Measurements from ENCODE around the gene EIF2B2. TPM values are rescaled to one million over a fixed set of nuclear protein-coding genes. Genes with fewer than 3 reads are reported as not detected.

EIF2B2 gene
- total and polyA plus RNA-seq, 10 of the 15 experiments (the other 5 are each of a cell fraction or from before 2014, with no cell fraction given) = 17.4 to 168 (median 65.5) TPM

DNA sequence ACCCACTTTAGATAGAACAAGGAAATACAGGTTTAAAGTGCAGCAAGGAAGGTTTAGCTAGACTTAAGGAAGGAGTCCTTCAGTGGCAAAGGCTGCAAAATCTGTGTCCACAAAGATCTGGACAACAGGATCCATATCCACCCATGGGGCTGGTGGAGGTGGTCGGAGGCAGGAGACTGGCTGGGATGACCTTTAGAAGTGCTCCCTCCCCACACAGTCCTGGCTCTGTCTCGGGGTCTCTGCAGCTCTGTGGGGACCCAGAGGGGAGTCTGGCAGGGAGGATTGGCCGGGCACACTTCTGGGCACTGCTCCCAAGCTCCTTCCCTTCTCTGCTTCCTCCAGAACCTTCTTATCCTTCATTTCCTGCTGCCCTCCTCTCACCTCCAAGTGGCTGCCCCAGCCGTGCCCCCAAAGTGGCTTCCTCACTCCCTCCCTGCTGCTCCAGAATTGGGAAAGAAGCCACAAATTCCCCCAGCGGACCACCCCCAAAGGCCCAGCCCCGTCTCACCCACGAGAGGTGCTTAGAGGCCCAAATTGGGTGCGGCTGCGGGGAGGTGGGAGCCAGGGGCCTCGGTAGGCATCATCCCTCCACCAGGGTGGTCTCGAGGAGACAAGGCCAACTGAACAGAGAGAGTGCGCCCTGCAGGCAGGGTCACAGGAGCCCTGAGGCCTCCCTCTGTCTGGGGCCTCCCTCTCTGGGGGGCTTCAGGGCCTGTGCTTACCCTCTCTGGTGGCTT, 25.4 kb upstream of the EIF2B2 start:
- POLR2A ChIA-PET = no interaction called here
- intact Hi-C loops (cut with micrococcal nuclease; ENCODE audit: unreplicated experiment) = no loop called here

DNA sequence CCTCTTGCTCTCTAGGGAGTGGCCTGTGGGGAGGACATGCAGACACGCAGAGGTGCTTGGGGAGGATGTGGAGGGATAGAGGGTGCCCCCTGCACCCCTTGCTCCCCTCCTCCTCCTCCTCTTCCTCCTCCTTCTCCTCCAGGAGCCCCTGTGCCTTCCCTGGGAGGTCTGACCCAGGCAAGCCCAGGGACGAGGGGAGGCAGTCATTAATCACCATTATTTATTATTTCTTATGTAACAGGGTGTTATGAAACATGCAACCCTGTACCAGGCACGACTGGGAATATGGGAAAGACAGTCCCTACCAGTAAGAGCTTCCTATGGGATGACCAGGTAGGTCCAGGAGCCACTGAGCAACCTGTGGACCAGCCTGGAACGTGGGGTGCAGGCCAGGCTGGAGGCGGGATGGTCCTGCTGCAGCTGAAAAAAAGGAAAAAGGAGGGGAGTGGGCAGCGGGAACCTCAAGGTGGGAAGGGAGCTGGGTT, 24.8 kb upstream of the EIF2B2 start:
- Histone ChIP-seq H3K36me3 (ENCODE audit: control insufficient read depth in 2 of 2, insufficient read depth in 2 of 2, low read length in 1 of 2) (no peaks in the 10 kb centered on the region), H3K4me2 (ENCODE audit: control insufficient read depth, insufficient read depth) (no peak overlapping the region), H4K20me1 (ENCODE audit: control insufficient read depth, insufficient read depth) (no peaks in the 10 kb centered on the region), H3K4me1 (ENCODE audit: control insufficient read depth, insufficient read depth, low read length) (peaks cover 5% of the 10 kb centered on the region; the same call in 1 of the 2 replicates), H3K9ac (ENCODE audit: control insufficient read depth, insufficient read depth, low read length) (no peak overlapping the region), H3K4me3 (no peak overlapping the region), H2AFZ (ENCODE audit: control insufficient read depth, low read depth, low read length) (no peak overlapping the region), H3K79me2 (ENCODE audit: control insufficient read depth, insufficient read depth, low read length) (no peaks in the 10 kb centered on the region), H3K27ac (ENCODE audit: control insufficient read depth, insufficient read depth) (no peak overlapping the region), H3K9me3 (replicated peaks; ENCODE audit: control insufficient read depth, insufficient read depth, low read length) (no peaks in the 10 kb centered on the region), H3K27me3 (replicated peaks in 1 of 2; ENCODE audit: control insufficient read depth in 2 of 2, insufficient read depth in 2 of 2, low read length in 1 of 2) (no peaks in the 10 kb centered on the region; a peak in 1 of 4 replicates)
- no TSS peak for BruUV-seq (replicated peaks)
- intact Hi-C loops (cut with micrococcal nuclease; ENCODE audit: unreplicated experiment) = no loop called here
- SMC1A ChIA-PET (ENCODE audit: uncharacterized antibody, unreplicated experiment) = no interaction called here
- DNase-seq (ENCODE audit: low read depth, low spot score) (no peak), FAIRE-seq (no peak), ATAC-seq (no peak)
- RAD21 ChIA-PET (ENCODE audit: unreplicated experiment) = no interaction called here
- CTCF ChIA-PET = no interaction called here
- in situ Hi-C loops (cut with MboI) = no loop called here
- WGBS (ENCODE audit: insufficient coverage, insufficient replicate concordance, low lambda C conversion rate, missing lambda C conversion rate) = 17% methylated on average over 6 of the region's 6 CpGs
- POLR2A ChIA-PET = interaction anchor here (0.6 kb wide), 1 partner anchor 146 kb away, joined by 3 read pairs; no protein-coding TSS in a partner anchor
- TF ChIP-seq MYB (IDR thresholded peaks at IDR 0.05; ENCODE audit: borderline replicate concordance, low read depth, low read length) = no peak
- TF ChIP-seq CHD4 (IDR thresholded peaks at IDR 0.05) = no peak
- TF ChIP-seq ASH2L (IDR thresholded peaks at IDR 0.05; ENCODE audit: borderline replicate concordance, low read depth) = no peak
- no peak for TF ChIP-seq SIX5 (IDR thresholded peaks at IDR 0.05; ENCODE audit: low read depth, low read length, severe bottlenecking)
- no peak for TF ChIP-seq CBFB (IDR thresholded peaks at IDR 0.05; ENCODE audit: low read depth)
- no peak for TF ChIP-seq NFXL1 (IDR thresholded peaks at IDR 0.05; ENCODE audit: borderline replicate concordance)
- no peak for TF ChIP-seq ATF3 (IDR thresholded peaks at IDR 0.05; ENCODE audit: borderline replicate concordance, extremely low read depth, low read depth, low read length)
- TF ChIP-seq RELB (IDR thresholded peaks at IDR 0.05; ENCODE audit: low read depth) = no peak
- no peak for TF ChIP-seq SMC3 (IDR thresholded peaks at IDR 0.05; ENCODE audit: borderline replicate concordance, low read length)
- no peak for TF ChIP-seq BHLHE40 (IDR thresholded peaks at IDR 0.05; ENCODE audit: borderline replicate concordance in 1 of 2, low read depth in 2 of 2, low read length in 1 of 2)
- no peak for TF ChIP-seq POU2F2 (IDR thresholded peaks at IDR 0.05; ENCODE audit: borderline replicate concordance, low read depth, low read length)
- no peak for TF ChIP-seq HDAC6 (IDR thresholded peaks at IDR 0.05; ENCODE audit: unreplicated experiment)
- TF ChIP-seq SUZ12 (IDR thresholded peaks at IDR 0.05; ENCODE audit: unreplicated experiment) = no peak
- TF ChIP-seq STAT1 (conservative IDR thresholded peaks at IDR 0.05) = no peak

More for the DNA sequence above, 25.4 kb upstream of the EIF2B2 start:
- no peaks in the 10 kb centered on the region for H3K79me2 ChIP-seq (ENCODE audit: control insufficient read depth, insufficient read depth, low read length)
- no peak for DNase-seq (ENCODE audit: low read depth, low spot score)
- BruUV-seq (replicated peaks) = no TSS peak
- SMC1A ChIA-PET (ENCODE audit: uncharacterized antibody, unreplicated experiment) = no interaction called here
- H3K36me3 ChIP-seq (ENCODE audit: control insufficient read depth in 2 of 2, insufficient read depth in 2 of 2, low read length in 1 of 2) = no peaks in the 10 kb centered on the region
- H2AFZ ChIP-seq (ENCODE audit: control insufficient read depth, low read depth, low read length) = no peak overlapping the region
- no peak overlapping the region for H3K9ac ChIP-seq (ENCODE audit: control insufficient read depth, insufficient read depth, low read length)
- H3K4me1 ChIP-seq (ENCODE audit: control insufficient read depth, insufficient read depth, low read length) = peaks cover 2% of the 10 kb centered on the region; the same call in 1 of the 2 replicates
- in situ Hi-C loops (cut with MboI) = no loop called here
- TF ChIP-seq RAD21 (IDR thresholded peaks at IDR 0.05; ENCODE audit: insufficient read depth, low read depth, low read length) = no peak
- TF ChIP-seq POU2F2 (IDR thresholded peaks at IDR 0.05; ENCODE audit: borderline replicate concordance, low read depth, low read length) = no peak
- no peak for TF ChIP-seq SIX5 (IDR thresholded peaks at IDR 0.05; ENCODE audit: low read depth, low read length, severe bottlenecking)
- no peak for TF ChIP-seq TCF7 (IDR thresholded peaks at IDR 0.05; ENCODE audit: borderline replicate concordance)
- FAIRE-seq = no peak
- CTCF ChIA-PET = interaction anchor here (1.5 kb wide), 1 partner anchor 111 kb away, joined by 3 read pairs; no protein-coding TSS in a partner anchor
- H3K27ac ChIP-seq (ENCODE audit: control insufficient read depth, insufficient read depth) = no peak overlapping the region
- H3K9me3 ChIP-seq (replicated peaks; ENCODE audit: control insufficient read depth, insufficient read depth, low read length) = no peaks in the 10 kb centered on the region
- H3K27me3 ChIP-seq (replicated peaks in 1 of 2; ENCODE audit: control insufficient read depth in 2 of 2, insufficient read depth in 2 of 2, low read length in 1 of 2) = no peaks in the 10 kb centered on the region; a peak in 1 of 4 replicates
- 9% methylated on average over 8 of the region's 12 CpGs for WGBS (ENCODE audit: insufficient coverage, insufficient replicate concordance, low lambda C conversion rate, missing lambda C conversion rate)
- no peak overlapping the region for H3K4me2 ChIP-seq (ENCODE audit: control insufficient read depth, insufficient read depth)
- no peaks in the 10 kb centered on the region for H4K20me1 ChIP-seq (ENCODE audit: control insufficient read depth, insufficient read depth)
- no peak overlapping the region for H3K4me3 ChIP-seq
- ATAC-seq = no peak
- RAD21 ChIA-PET (ENCODE audit: unreplicated experiment) = no interaction called here

Measured in GM12878 (cell line).